HepG2 (cell line): ENCODE data around the gene FUOM. TPM values are rescaled to one million over a fixed set of nuclear protein-coding genes. Genes with fewer than 3 reads are reported as not detected.

ENCODE experiments used
- MED1 ChIP-seq: sonication (generic); formaldehyde crosslinking; IDR thresholded peaks from 2 replicates; pipeline ENCODE4 v1.4.0; 2020; ENCODE audit warnings: missing genetic modification reagents
- MIXL1 ChIP-seq: IDR thresholded peaks from 2 replicates; pipeline ENCODE4 v1.6.1; 2016
- PITX1 ChIP-seq: sonication (generic); formaldehyde crosslinking; IDR thresholded peaks from 2 replicates; pipeline ENCODE4 v1.5.1; 2020; ENCODE audit warnings: mild to moderate bottlenecking, missing genetic modification reagents
- PRMT3 ChIP-seq: sonication (generic); formaldehyde crosslinking; IDR thresholded peaks from 2 replicates; pipeline ENCODE4 v1.8.1; 2022; ENCODE audit warnings: low read depth, mild to moderate bottlenecking, moderate library complexity, missing genetic modification reagents, borderline replicate concordance
- RAD51 ChIP-seq: fragments of 450-650 bp; IDR thresholded peaks from 2 replicates; pipeline ENCODE4 v1.6.1; 2016; ENCODE audit warnings: borderline replicate concordance
- REPIN1 ChIP-seq: sonication (generic); formaldehyde crosslinking; IDR thresholded peaks from 2 replicates; pipeline ENCODE4 v1.8.0; 2022; ENCODE audit warnings: missing genetic modification reagents, low read depth, mild to moderate bottlenecking, borderline replicate concordance
- YY1 ChIP-seq: IDR thresholded peaks from 2 replicates; pipeline ENCODE4 v1.6.1; 2011; ENCODE audit warnings: low read length, low read depth, moderate library complexity, mild to moderate bottlenecking; ENCODE audit not compliant: insufficient read depth, insufficient replicate concordance
- ZNF251 ChIP-seq: sonication (generic); formaldehyde crosslinking; IDR thresholded peaks from 2 replicates; pipeline ENCODE4 v1.9.0; 2021; ENCODE audit warnings: mild to moderate bottlenecking, missing genetic modification reagents
- ZNF616 ChIP-seq: sonication (generic); formaldehyde crosslinking; IDR thresholded peaks from 2 replicates; pipeline ENCODE4 v1.5.0; 2020; ENCODE audit warnings: low read depth, mild to moderate bottlenecking, missing genetic modification reagents
- ZNF747 ChIP-seq: sonication (generic); formaldehyde crosslinking; IDR thresholded peaks from 2 replicates; pipeline ENCODE4 v1.8.1; 2023; ENCODE audit warnings: missing genetic modification reagents, mild to moderate bottlenecking, borderline replicate concordance
- ZNF776 ChIP-seq: sonication (generic); formaldehyde crosslinking; IDR thresholded peaks from 2 replicates; pipeline ENCODE4 v1.4.0; 2020; ENCODE audit warnings: mild to moderate bottlenecking, missing genetic modification reagents
- polyA plus RNA-seq, 8 experiments: library from polyadenylated mRNA; depleted of rRNA in 3 of 8; stranded (reverse) in 7 of 8; unstranded in 1 of 8; fragments of >200 nt; fragmentation: Illumina TruSeq in 4 of 8; extraction: Trizol in 4 of 8; gene quantifications; 2 replicates each; pipeline versions ENCODE4 v1.2.1 to v1.2.3, GENCODE V29; 2011 to 2016; ENCODE audit warnings: low read depth in 4 of 8, missing spikeins in 1 of 8, mixed read lengths in 1 of 8; ENCODE audit not compliant: insufficient read depth in 1 of 8
- total RNA-seq, 5 experiments: library from RNA; depleted of rRNA; stranded (reverse); fragments of >200 nt; fragmentation: Illumina TruSeq; extraction: Trizol; gene quantifications; 2 replicates each; pipeline ENCODE4 v1.2.3, GENCODE V29; 2016; ENCODE audit warnings: low read depth in 1 of 5
- TF ChIP-seq, protein P1 (sequence below): IDR thresholded peaks from 2 replicates; pipeline ENCODE4 v1.4.0; 2020; ENCODE audit warnings: mild to moderate bottlenecking, missing genetic modification reagents
- TF ChIP-seq, protein P2 (sequence below): IDR thresholded peaks from 2 replicates; pipeline ENCODE4 v1.6.1; 2016; ENCODE audit warnings: control low read depth
- TF ChIP-seq, protein P3 (sequence below): sonication (generic); formaldehyde crosslinking; IDR thresholded peaks from 2 replicates; pipeline ENCODE4 v1.5.1; 2020; ENCODE audit warnings: mild to moderate bottlenecking, missing genetic modification reagents, moderate library complexity
- TF ChIP-seq, protein P4 (sequence below): sonication (generic); formaldehyde crosslinking; IDR thresholded peaks from 2 replicates; pipeline ENCODE4 v1.8.1; 2023; ENCODE audit warnings: mild to moderate bottlenecking, missing genetic modification reagents, borderline replicate concordance
- TF ChIP-seq, protein P5 (sequence below): sonication (generic); formaldehyde crosslinking; IDR thresholded peaks from 2 replicates; pipeline ENCODE4 v1.5.0; 2020; ENCODE audit warnings: missing genetic modification reagents, mild to moderate bottlenecking, borderline replicate concordance
- TF ChIP-seq, protein P6 (sequence below): fragments of 450-650 bp; IDR thresholded peaks from 2 replicates; pipeline ENCODE4 v1.6.1; 2017

FUOM gene
- total and polyA plus RNA-seq, 2 of the 13 experiments (the other 11 are each of a cell fraction or from before 2014, with no cell fraction given) = 27.5 to 60.4 TPM

DNA sequence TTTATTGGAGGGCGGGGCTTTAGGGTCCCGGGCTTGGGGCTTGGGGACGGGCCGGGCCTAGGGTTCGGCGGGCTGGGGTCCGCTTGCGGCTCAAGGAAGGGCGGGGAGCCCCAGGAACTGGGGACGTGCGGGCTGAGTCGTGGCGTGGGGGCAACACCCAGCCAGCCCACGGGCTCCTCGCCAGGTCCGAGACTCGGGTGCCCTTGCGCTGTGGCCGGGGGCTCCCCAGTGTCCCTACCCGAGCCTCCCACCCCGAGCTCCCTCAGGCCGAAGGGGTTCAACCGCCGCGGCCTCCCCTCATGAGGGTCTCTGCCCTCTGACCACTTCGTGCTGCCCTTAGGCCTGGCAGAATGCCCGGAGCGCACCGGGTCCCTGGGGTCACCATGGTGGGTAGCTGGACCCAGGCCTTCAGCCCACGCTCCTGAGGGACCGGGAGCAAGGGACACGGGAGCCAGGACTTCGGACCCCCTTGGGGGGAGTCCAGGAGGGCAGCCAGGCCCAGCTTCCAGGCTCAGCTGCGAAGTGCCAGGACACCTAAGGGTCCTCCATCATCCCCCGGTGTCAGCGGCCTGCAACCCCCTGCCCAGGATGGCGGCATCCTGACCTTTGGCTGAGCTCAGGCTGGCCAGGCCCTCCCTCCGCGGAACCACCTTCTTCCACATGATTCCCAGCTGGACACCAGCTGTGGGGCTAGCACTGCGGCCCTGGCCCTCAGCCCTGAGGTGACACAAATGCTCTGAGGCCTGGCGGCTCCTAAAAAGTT is 524 bp upstream of the FUOM start (continued):
- TF ChIP-seq, protein P1, sequence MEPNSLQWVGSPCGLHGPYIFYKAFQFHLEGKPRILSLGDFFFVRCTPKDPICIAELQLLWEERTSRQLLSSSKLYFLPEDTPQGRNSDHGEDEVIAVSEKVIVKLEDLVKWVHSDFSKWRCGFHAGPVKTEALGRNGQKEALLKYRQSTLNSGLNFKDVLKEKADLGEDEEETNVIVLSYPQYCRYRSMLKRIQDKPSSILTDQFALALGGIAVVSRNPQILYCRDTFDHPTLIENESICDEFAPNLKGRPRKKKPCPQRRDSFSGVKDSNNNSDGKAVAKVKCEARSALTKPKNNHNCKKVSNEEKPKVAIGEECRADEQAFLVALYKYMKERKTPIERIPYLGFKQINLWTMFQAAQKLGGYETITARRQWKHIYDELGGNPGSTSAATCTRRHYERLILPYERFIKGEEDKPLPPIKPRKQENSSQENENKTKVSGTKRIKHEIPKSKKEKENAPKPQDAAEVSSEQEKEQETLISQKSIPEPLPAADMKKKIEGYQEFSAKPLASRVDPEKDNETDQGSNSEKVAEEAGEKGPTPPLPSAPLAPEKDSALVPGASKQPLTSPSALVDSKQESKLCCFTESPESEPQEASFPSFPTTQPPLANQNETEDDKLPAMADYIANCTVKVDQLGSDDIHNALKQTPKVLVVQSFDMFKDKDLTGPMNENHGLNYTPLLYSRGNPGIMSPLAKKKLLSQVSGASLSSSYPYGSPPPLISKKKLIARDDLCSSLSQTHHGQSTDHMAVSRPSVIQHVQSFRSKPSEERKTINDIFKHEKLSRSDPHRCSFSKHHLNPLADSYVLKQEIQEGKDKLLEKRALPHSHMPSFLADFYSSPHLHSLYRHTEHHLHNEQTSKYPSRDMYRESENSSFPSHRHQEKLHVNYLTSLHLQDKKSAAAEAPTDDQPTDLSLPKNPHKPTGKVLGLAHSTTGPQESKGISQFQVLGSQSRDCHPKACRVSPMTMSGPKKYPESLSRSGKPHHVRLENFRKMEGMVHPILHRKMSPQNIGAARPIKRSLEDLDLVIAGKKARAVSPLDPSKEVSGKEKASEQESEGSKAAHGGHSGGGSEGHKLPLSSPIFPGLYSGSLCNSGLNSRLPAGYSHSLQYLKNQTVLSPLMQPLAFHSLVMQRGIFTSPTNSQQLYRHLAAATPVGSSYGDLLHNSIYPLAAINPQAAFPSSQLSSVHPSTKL (CRISPR knock-in tag) = peak; percentile 33; the same call in 1 of the 2 replicates
- 0 out of 2 replicates have a peak, but pooled peaks have one; percentile 7 for TF ChIP-seq MED1 (CRISPR knock-in tag)
- no peak for TF ChIP-seq PRMT3 (CRISPR knock-in tag)
- TF ChIP-seq, protein P2, sequence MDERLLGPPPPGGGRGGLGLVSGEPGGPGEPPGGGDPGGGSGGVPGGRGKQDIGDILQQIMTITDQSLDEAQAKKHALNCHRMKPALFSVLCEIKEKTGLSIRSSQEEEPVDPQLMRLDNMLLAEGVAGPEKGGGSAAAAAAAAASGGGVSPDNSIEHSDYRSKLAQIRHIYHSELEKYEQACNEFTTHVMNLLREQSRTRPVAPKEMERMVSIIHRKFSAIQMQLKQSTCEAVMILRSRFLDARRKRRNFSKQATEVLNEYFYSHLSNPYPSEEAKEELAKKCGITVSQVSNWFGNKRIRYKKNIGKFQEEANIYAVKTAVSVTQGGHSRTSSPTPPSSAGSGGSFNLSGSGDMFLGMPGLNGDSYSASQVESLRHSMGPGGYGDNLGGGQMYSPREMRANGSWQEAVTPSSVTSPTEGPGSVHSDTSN (CRISPR knock-in tag) = no peak
- TF ChIP-seq ZNF616 (CRISPR knock-in tag) = no peak
- TF ChIP-seq, protein P3, sequence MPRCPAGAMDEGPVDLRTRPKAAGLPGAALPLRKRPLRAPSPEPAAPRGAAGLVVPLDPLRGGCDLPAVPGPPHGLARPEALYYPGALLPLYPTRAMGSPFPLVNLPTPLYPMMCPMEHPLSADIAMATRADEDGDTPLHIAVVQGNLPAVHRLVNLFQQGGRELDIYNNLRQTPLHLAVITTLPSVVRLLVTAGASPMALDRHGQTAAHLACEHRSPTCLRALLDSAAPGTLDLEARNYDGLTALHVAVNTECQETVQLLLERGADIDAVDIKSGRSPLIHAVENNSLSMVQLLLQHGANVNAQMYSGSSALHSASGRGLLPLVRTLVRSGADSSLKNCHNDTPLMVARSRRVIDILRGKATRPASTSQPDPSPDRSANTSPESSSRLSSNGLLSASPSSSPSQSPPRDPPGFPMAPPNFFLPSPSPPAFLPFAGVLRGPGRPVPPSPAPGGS (CRISPR knock-in tag) = peak; percentile 40; the same call in 1 of the 2 replicates
- TF ChIP-seq, protein P4, sequence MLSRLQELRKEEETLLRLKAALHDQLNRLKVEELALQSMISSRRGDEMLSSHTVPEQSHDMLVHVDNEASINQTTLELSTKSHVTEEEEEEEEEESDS (CRISPR knock-in tag) = no peak
- TF ChIP-seq REPIN1 = 0 out of 2 replicates have a peak, but pooled peaks have one; percentile 23
- TF ChIP-seq ZNF251 (CRISPR knock-in tag) = no peak
- no peak for TF ChIP-seq RAD51
- no peak for TF ChIP-seq MIXL1 (CRISPR knock-in tag)
- TF ChIP-seq ZNF747 (CRISPR knock-in tag) = no peak; the same call in 1 of the 2 replicates
- TF ChIP-seq ZNF776 = no peak
- TF ChIP-seq, protein P5, sequence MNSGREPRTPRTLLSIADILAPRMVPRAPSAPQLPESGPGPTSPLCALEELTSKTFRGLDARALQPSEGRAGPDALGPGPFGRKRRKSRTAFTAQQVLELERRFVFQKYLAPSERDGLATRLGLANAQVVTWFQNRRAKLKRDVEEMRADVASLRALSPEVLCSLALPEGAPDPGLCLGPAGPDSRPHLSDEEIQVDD (CRISPR knock-in tag) = 0 out of 2 replicates have a peak, but pooled peaks have one; percentile 19
- TF ChIP-seq PITX1 (CRISPR knock-in tag) = 0 out of 2 replicates have a peak, but pooled peaks have one; percentile 7
- TF ChIP-seq, protein P6, sequence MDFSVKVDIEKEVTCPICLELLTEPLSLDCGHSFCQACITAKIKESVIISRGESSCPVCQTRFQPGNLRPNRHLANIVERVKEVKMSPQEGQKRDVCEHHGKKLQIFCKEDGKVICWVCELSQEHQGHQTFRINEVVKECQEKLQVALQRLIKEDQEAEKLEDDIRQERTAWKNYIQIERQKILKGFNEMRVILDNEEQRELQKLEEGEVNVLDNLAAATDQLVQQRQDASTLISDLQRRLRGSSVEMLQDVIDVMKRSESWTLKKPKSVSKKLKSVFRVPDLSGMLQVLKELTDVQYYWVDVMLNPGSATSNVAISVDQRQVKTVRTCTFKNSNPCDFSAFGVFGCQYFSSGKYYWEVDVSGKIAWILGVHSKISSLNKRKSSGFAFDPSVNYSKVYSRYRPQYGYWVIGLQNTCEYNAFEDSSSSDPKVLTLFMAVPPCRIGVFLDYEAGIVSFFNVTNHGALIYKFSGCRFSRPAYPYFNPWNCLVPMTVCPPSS = no peak
- TF ChIP-seq YY1 = peak; percentile 44
